ENCODE measurements around the gene SZRD1. TPM values are rescaled to one million over a fixed set of nuclear protein-coding genes. Genes with fewer than 3 reads are reported as not detected.

SZRD1 gene
- total RNA-seq, 1 experiment from 2014 or later, result 114 TPM

- no peaks in the 10 kb centered on the region for H3K27me3 ChIP-seq (ENCODE audit: insufficient read depth, low read depth)
- H3K4me3 ChIP-seq, result no peak overlapping the region
- H3F3A ChIP-seq (ENCODE audit: insufficient read depth, low read depth), result no peaks in the 10 kb centered on the region
- no peak for DNase-seq
- H3K4me2 ChIP-seq, result no peak overlapping the region
- H3K4me1 ChIP-seq (replicated peaks; ENCODE audit: insufficient read depth), result no peaks in the 10 kb centered on the region; the same call in 1 of the 2 replicates
- no peaks in the 10 kb centered on the region for H3K36me3 ChIP-seq (ENCODE audit: low read depth)
- ChIA-PET POLR2A (ENCODE audit: unreplicated experiment) (no interaction called here), CTCF (no interaction called here)
- no peak overlapping the region for H2AFZ ChIP-seq
- no peak for TF ChIP-seq CTCF (conservative IDR thresholded peaks at IDR 0.05)
- no peak for TF ChIP-seq EZH2 (IDR thresholded peaks at IDR 0.05; ENCODE audit: low read depth)
- H3K27ac ChIP-seq, result no peak overlapping the region
- no peaks in the 10 kb centered on the region for H3K9me3 ChIP-seq (ENCODE audit: insufficient read depth, low read depth)
- intact Hi-C loops (cut with micrococcal nuclease; ENCODE audit: unreplicated experiment), result no loop called here
- no peaks in the 10 kb centered on the region for H3K9me2 ChIP-seq (ENCODE audit: insufficient read depth)
- BruUV-seq (replicated peaks), result no TSS peak
- H3K79me2 ChIP-seq (ENCODE audit: low read depth), result peaks cover 94% of the 10 kb centered on the region
- H4K20me1 ChIP-seq (ENCODE audit: insufficient read depth), result peaks cover 38% of the 10 kb centered on the region
Measured at GRCh38 chr1:16383888-16384287, 16.8 kb downstream of the SZRD1 start.

GRCh38 chr1:16385659-16386453 lies 18.8 kb downstream of the SZRD1 start:
- H3K79me2 ChIP-seq (ENCODE audit: low read depth), result peaks cover 89% of the 10 kb centered on the region
- intact Hi-C loops (cut with micrococcal nuclease; ENCODE audit: unreplicated experiment), result no loop called here
- no peaks in the 10 kb centered on the region for H3K36me3 ChIP-seq (ENCODE audit: low read depth)
- no peak overlapping the region for H3K4me2 ChIP-seq
- no peaks in the 10 kb centered on the region for H3K9me3 ChIP-seq (ENCODE audit: insufficient read depth, low read depth)
- no peaks in the 10 kb centered on the region for H3F3A ChIP-seq (ENCODE audit: insufficient read depth, low read depth)
- no peak overlapping the region for H2AFZ ChIP-seq
- no peaks in the 10 kb centered on the region for H3K9me2 ChIP-seq (ENCODE audit: insufficient read depth)
- no peak for DNase-seq
- no TSS peak for BruUV-seq (replicated peaks)
- no peaks in the 10 kb centered on the region for H3K27me3 ChIP-seq (ENCODE audit: insufficient read depth, low read depth)
- ChIA-PET POLR2A (ENCODE audit: unreplicated experiment) (interaction anchor here (0.6 kb wide), 1 partner anchor 40 kb away, joined by 3 read pairs; no protein-coding TSS in a partner anchor), CTCF (no interaction called here)
- peaks cover 33% of the 10 kb centered on the region for H4K20me1 ChIP-seq (ENCODE audit: insufficient read depth)
- TF ChIP-seq CTCF (conservative IDR thresholded peaks at IDR 0.05) (no peak), EZH2 (IDR thresholded peaks at IDR 0.05; ENCODE audit: low read depth) (no peak)
- H3K27ac ChIP-seq, result no peak overlapping the region
- no peaks in the 10 kb centered on the region; the same call in 1 of the 2 replicates for H3K4me1 ChIP-seq (replicated peaks; ENCODE audit: insufficient read depth)
- H3K4me3 ChIP-seq, result no peak overlapping the region

GRCh38 chr1:16386454-16387113 lies 19.5 kb downstream of the SZRD1 start:
- no peaks in the 10 kb centered on the region for H3K36me3 ChIP-seq (ENCODE audit: low read depth)
- no peaks in the 10 kb centered on the region; the same call in 1 of the 2 replicates for H3K4me1 ChIP-seq (replicated peaks; ENCODE audit: insufficient read depth)
- ChIA-PET POLR2A (ENCODE audit: unreplicated experiment) (interaction anchor here (0.6 kb wide), 1 partner anchor 39 kb away, joined by 3 read pairs; no protein-coding TSS in a partner anchor), CTCF (no interaction called here)
- H3K4me3 ChIP-seq, result no peak overlapping the region
- H3K79me2 ChIP-seq (ENCODE audit: low read depth), result peaks cover 88% of the 10 kb centered on the region
- DNase-seq, result peak in 1 of 2 experiments; percentile 32
- H4K20me1 ChIP-seq (ENCODE audit: insufficient read depth), result peaks cover 30% of the 10 kb centered on the region
- no peak overlapping the region for H3K27ac ChIP-seq
- intact Hi-C loops (cut with micrococcal nuclease; ENCODE audit: unreplicated experiment), result no loop called here
- no peak overlapping the region for H2AFZ ChIP-seq
- H3K9me3 ChIP-seq (ENCODE audit: insufficient read depth, low read depth), result no peaks in the 10 kb centered on the region
- H3K9me2 ChIP-seq (ENCODE audit: insufficient read depth), result no peaks in the 10 kb centered on the region
- no peaks in the 10 kb centered on the region for H3F3A ChIP-seq (ENCODE audit: insufficient read depth, low read depth)
- H3K27me3 ChIP-seq (ENCODE audit: insufficient read depth, low read depth), result no peaks in the 10 kb centered on the region
- no peak overlapping the region for H3K4me2 ChIP-seq
- TF ChIP-seq EZH2 (IDR thresholded peaks at IDR 0.05; ENCODE audit: low read depth), result no peak
- no peak for TF ChIP-seq CTCF (conservative IDR thresholded peaks at IDR 0.05)
- BruUV-seq (replicated peaks), result no TSS peak
